ENCODE data around the gene PNPLA2.

DNA sequence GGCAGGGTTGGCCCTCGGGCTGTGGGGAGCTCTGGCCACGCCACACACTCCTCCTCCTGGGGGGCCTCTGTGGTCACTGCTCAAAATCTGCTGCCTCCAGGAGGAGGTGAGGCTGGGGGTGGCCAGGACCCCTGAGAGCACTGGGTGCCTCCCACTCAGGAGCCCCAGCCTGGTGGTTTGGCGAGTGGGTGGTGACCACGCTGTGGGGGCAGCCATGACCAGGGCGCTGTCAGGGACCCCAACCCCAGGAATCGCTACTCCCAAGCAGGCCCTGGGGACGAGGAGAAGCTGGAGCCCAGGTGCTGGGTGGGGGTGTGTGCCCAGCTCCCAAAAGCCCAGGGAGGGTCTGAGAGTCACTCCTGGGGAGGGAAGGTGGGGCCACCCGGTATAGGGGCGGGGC is 54.1 kb downstream of the PNPLA2 start:
- TF ChIP-seq ZFP3 (CRISPR knock-in tag; IDR thresholded peaks at IDR 0.05) (no peak), TOX (CRISPR knock-in tag; IDR thresholded peaks at IDR 0.05; ENCODE audit: borderline replicate concordance) (no peak), CSDC2 (CRISPR knock-in tag; IDR thresholded peaks at IDR 0.05) (no peak), ZNF565 (CRISPR knock-in tag; conservative IDR thresholded peaks at IDR 0.05; ENCODE audit: low read depth) (no peak), ARNTL (CRISPR knock-in tag; IDR thresholded peaks at IDR 0.05; ENCODE audit: borderline replicate concordance, low read depth) (no peak), TCF4 (CRISPR knock-in tag; IDR thresholded peaks at IDR 0.05; ENCODE audit: borderline replicate concordance) (no peak), ZNF8 (CRISPR knock-in tag; IDR thresholded peaks at IDR 0.05) (no peak), ESRRG (CRISPR knock-in tag; IDR thresholded peaks at IDR 0.05) (no peak), ISL1 (CRISPR knock-in tag; IDR thresholded peaks at IDR 0.05) (no peak), ZFP30 (CRISPR knock-in tag; IDR thresholded peaks at IDR 0.05) (no peak), GLIS3 (CRISPR knock-in tag; IDR thresholded peaks at IDR 0.05) (no peak)
- TF ChIP-seq, protein P1, sequence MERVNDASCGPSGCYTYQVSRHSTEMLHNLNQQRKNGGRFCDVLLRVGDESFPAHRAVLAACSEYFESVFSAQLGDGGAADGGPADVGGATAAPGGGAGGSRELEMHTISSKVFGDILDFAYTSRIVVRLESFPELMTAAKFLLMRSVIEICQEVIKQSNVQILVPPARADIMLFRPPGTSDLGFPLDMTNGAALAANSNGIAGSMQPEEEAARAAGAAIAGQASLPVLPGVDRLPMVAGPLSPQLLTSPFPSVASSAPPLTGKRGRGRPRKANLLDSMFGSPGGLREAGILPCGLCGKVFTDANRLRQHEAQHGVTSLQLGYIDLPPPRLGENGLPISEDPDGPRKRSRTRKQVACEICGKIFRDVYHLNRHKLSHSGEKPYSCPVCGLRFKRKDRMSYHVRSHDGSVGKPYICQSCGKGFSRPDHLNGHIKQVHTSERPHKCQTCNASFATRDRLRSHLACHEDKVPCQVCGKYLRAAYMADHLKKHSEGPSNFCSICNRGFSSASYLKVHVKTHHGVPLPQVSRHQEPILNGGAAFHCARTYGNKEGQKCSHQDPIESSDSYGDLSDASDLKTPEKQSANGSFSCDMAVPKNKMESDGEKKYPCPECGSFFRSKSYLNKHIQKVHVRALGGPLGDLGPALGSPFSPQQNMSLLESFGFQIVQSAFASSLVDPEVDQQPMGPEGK (CRISPR knock-in tag; IDR thresholded peaks at IDR 0.05; ENCODE audit: borderline replicate concordance), result no peak
